CD4-positive, alpha-beta T cell treated with Interleukin-15 for 4 hours (primary cell): ENCODE results near the gene GNAI2.
A peak's percentile ranks its signal among the peaks of the same experiment; 100 is the strongest.
"Not testable (repeated sequence)": the region's sequence is repeated elsewhere in the genome, so short reads cannot be mapped to it uniquely, and the experiment has no call there.

Experiments used
- DNase-seq: peaks from one replicate; pipeline ENCODE4 v3.0.0-alpha.2; 2020; ENCODE audit warnings: low spot score

Gene GNAI2

GRCh38 chr3:50245251-50245745 lies 9.3 kb downstream of the GNAI2 start:
- DNase-seq: no peak

GRCh38 chr3:50245831-50246516 lies 10.0 kb downstream of the GNAI2 start:
- peak; percentile 94 for DNase-seq

GRCh38 chr3:50246517-50246954 lies 10.5 kb downstream of the GNAI2 start:
- peak; percentile 91 for DNase-seq

GRCh38 chr3:50248387-50248786 lies 12.4 kb downstream of the GNAI2 start:
- no peak for DNase-seq

- no peak for DNase-seq
Measured at GRCh38 chr3:50249457-50249856, 13.5 kb downstream of the GNAI2 start.

- DNase-seq: no peak
Measured at GRCh38 chr3:50250514-50250913, 14.5 kb downstream of the GNAI2 start.

- DNase-seq: no peak
Measured at GRCh38 chr3:50251220-50251619, 15.2 kb downstream of the GNAI2 start.

GRCh38 chr3:50254577-50255250 lies 18.7 kb downstream of the GNAI2 start:
- DNase-seq: no peak

GRCh38 chr3:50255251-50255615 lies 19.2 kb downstream of the GNAI2 start:
- DNase-seq: no peak

- no peak for DNase-seq
Measured at GRCh38 chr3:50256978-50257890, 21.2 kb downstream of the GNAI2 start.

- DNase-seq: no peak
Measured at GRCh38 chr3:50258029-50258680, 22.2 kb downstream of the GNAI2 start.

GRCh38 chr3:50258979-50259378 lies 23.0 kb downstream of the GNAI2 start:
- no peak for DNase-seq

- DNase-seq: no peak
Measured at GRCh38 chr3:50259432-50260026, 23.5 kb downstream of the GNAI2 start.

- peak; percentile 82 for DNase-seq
Measured at GRCh38 chr3:50260027-50260941, 24.3 kb downstream of the GNAI2 start.

GRCh38 chr3:50260942-50261441 lies 25.0 kb downstream of the GNAI2 start:
- no peak for DNase-seq

- DNase-seq: no peak
Measured at GRCh38 chr3:50261505-50261904, 25.5 kb downstream of the GNAI2 start.

GRCh38 chr3:50262200-50262599 lies 26.2 kb downstream of the GNAI2 start:
- not testable (repeated sequence) for DNase-seq

GRCh38 chr3:50262778-50263177 lies 26.8 kb downstream of the GNAI2 start:
- no peak for DNase-seq

- DNase-seq: no peak
Measured at GRCh38 chr3:50263478-50264382, 27.7 kb downstream of the GNAI2 start.
